Measurements from ENCODE around the gene HGD.

- TF ChIP-seq CTCF (IDR thresholded peaks at IDR 0.05; ENCODE audit: low read depth, low read length, poor library complexity, severe bottlenecking) = no peak
- no peak for TF ChIP-seq EZH2phosphoT487 (IDR thresholded peaks at IDR 0.05; ENCODE audit: borderline replicate concordance, low read length)
Observed at GRCh38 chr3:120673116-120673515, 8.9 kb downstream of the HGD start.

All from DOHH2 (cell line).